GM12892 (cell line): ENCODE results near the gene DNM3.

Experiments used
- POLR2A ChIP-seq: IDR thresholded peaks from 2 replicates; pipeline ENCODE4 v1.6.1; 2011; ENCODE audit warnings: low read depth, low read length, control low read depth
- POLR2AphosphoS5 ChIP-seq: IDR thresholded peaks from 2 replicates; pipeline ENCODE4 v1.6.1; 2011; ENCODE audit warnings: low read depth, low read length, control low read depth

GRCh38 chr1:171849245-171849898 is 8.1 kb downstream of the DNM3 start:
- no peak for TF ChIP-seq POLR2A
- no peak for TF ChIP-seq POLR2AphosphoS5
